Liver (tissue), 9 donors: Measurements from ENCODE around the gene CLN5. TPM values are rescaled to one million over a fixed set of nuclear protein-coding genes. Genes with fewer than 3 reads are reported as not detected.

Experiments
- DNase-seq: peaks from one replicate; pipeline ENCODE4 v3.0.0-alpha.2; 2017; ENCODE audit warnings: low spot score
- H3K27ac ChIP-seq, 2 donors: one replicate each; pipeline ENCODE4 v1.7.0; 2013; ENCODE audit warnings: inconsistent platforms in 2 of 2, low read length in 2 of 2, control low read depth in 1 of 2, low read depth in 1 of 2, mild to moderate bottlenecking in 1 of 2
- H3K27me3 ChIP-seq, 4 donors: one replicate each; pipeline versions ENCODE4 v1.6.1 to v1.7.0; 2013; ENCODE audit warnings: low read length in 3 of 4, inconsistent platforms in 1 of 4, mild to moderate bottlenecking in 1 of 4, moderate library complexity in 1 of 4; ENCODE audit not compliant: control insufficient read depth in 4 of 4, insufficient read depth in 4 of 4
- H3K36me3 ChIP-seq, 4 donors: one replicate each; pipeline versions ENCODE4 v1.6.1 to v1.7.0; 2013; ENCODE audit warnings: low read length in 3 of 4, mild to moderate bottlenecking in 3 of 4, low read depth in 1 of 4, moderate library complexity in 1 of 4; ENCODE audit not compliant: control insufficient read depth in 4 of 4, insufficient read depth in 3 of 4
- H3K4me1 ChIP-seq, 4 donors: one replicate each; pipeline versions ENCODE4 v1.6.1 to v1.7.0; 2013; ENCODE audit warnings: low read length in 3 of 4, mild to moderate bottlenecking in 3 of 4, moderate library complexity in 1 of 4; ENCODE audit not compliant: control insufficient read depth in 4 of 4, insufficient read depth in 4 of 4
- H3K4me3 ChIP-seq, 3 donors: one replicate each; pipeline versions ENCODE4 v1.6.1 to v1.7.0; 2013; ENCODE audit warnings: low read length in 3 of 3, control low read depth in 1 of 3, low read depth in 1 of 3, mild to moderate bottlenecking in 1 of 3
- H3K9ac ChIP-seq, 2 donors: one replicate each; pipeline ENCODE4 v1.7.0; 2013; ENCODE audit warnings: low read length in 2 of 2, mild to moderate bottlenecking in 2 of 2, moderate library complexity in 2 of 2, control low read depth in 1 of 2, low read depth in 1 of 2
- H3K9me3 ChIP-seq, 4 donors: one replicate each; pipeline versions ENCODE4 v1.6.1 to v1.7.0; 2013; ENCODE audit warnings: low read length in 3 of 4; ENCODE audit not compliant: control insufficient read depth in 4 of 4
- EGR1 ChIP-seq, 2 donors: IDR thresholded peaks; 2 replicates each; pipeline ENCODE4 v1.6.1; 2016 to 2018; ENCODE audit warnings: antibody characterized with exemption in 2 of 2, low read depth in 2 of 2
- FOXA1 ChIP-seq: IDR thresholded peaks from 2 replicates; pipeline ENCODE4 v1.6.1; 2016; ENCODE audit warnings: antibody characterized with exemption
- FOXA2 ChIP-seq: IDR thresholded peaks from 2 replicates; pipeline ENCODE4 v1.6.1; 2016; ENCODE audit warnings: antibody characterized with exemption
- GABPA ChIP-seq, 2 donors: IDR thresholded peaks in 1 of 2; conservative IDR thresholded peaks in 1 of 2; 2 replicates each; pipeline ENCODE4 v1.6.1; 2016; ENCODE audit warnings: antibody characterized with exemption in 2 of 2, mild to moderate bottlenecking in 1 of 2, moderate library complexity in 1 of 2
- HNF4A ChIP-seq, 2 donors: conservative IDR thresholded peaks; 2 replicates each; pipeline ENCODE4 v1.6.1; 2016; ENCODE audit warnings: antibody characterized with exemption in 2 of 2, mild to moderate bottlenecking in 2 of 2
- JUND ChIP-seq, 2 donors: IDR thresholded peaks; 2 replicates each; pipeline ENCODE4 v1.6.1; 2016; ENCODE audit warnings: antibody characterized with exemption in 2 of 2
- NR2F2 ChIP-seq: IDR thresholded peaks from 2 replicates; pipeline ENCODE4 v1.6.1; 2016; ENCODE audit warnings: antibody characterized with exemption
- RAD21 ChIP-seq, 2 donors: IDR thresholded peaks; 2 replicates each; pipeline ENCODE4 v1.6.1; 2016; ENCODE audit warnings: antibody characterized with exemption in 2 of 2, mild to moderate bottlenecking in 2 of 2
- RXRA ChIP-seq, 2 donors: IDR thresholded peaks; 2 replicates each; pipeline ENCODE4 v1.6.1; 2017 to 2018; ENCODE audit warnings: antibody characterized with exemption in 2 of 2, mild to moderate bottlenecking in 1 of 2
- SP1 ChIP-seq: IDR thresholded peaks from 2 replicates; pipeline ENCODE4 v1.6.1; 2018; ENCODE audit warnings: antibody characterized with exemption, mild to moderate bottlenecking
- TAF1 ChIP-seq: conservative IDR thresholded peaks from 2 replicates; pipeline ENCODE4 v1.6.1; 2016; ENCODE audit warnings: antibody characterized with exemption, mild to moderate bottlenecking
- YY1 ChIP-seq: IDR thresholded peaks from 2 replicates; pipeline ENCODE4 v1.6.1; 2016; ENCODE audit warnings: antibody characterized with exemption, mild to moderate bottlenecking
- WGBS: extraction: QIAGEN DNeasy Blood & Tissue Kit; methylation state at CpG from one replicate; pipeline ENCODE4 v1.1.7; 2013; 5-methylcytosine and 5-hydroxymethylcytosine counted together
- polyA plus RNA-seq, 2 donors: library from polyadenylated mRNA; stranded (reverse) in 1 of 2; unstranded in 1 of 2; fragments of 200-250 nt in 1 of 2; fragments of >200 nt in 1 of 2; fragmentation: Nextera tagmentation in 1 of 2; extraction: Ambion mirVana in 1 of 2; gene quantifications; one replicate each; pipeline versions ENCODE4 v1.2.1 to v1.2.3, GENCODE V29; 2013 to 2015
- total RNA-seq, 2 donors: library from RNA; depleted of rRNA; stranded (reverse); fragments of >200 nt; gene quantifications; one replicate each; pipeline ENCODE4 v1.2.3, GENCODE V29; 2014
- TF ChIP-seq, protein P1 (sequence below): IDR thresholded peaks from 2 replicates; pipeline ENCODE4 v1.6.1; 2016; ENCODE audit warnings: antibody characterized with exemption
- TF ChIP-seq, protein P2 (sequence below): fragments of 150-350 bp; IDR thresholded peaks from 2 replicates; pipeline ENCODE4 v1.5.1; 2017; ENCODE audit warnings: improper control_type of control experiment, low read depth, low read length; ENCODE audit not compliant: missing input control
- TF ChIP-seq, protein P3 (sequence below): IDR thresholded peaks from 2 replicates; pipeline ENCODE4 v1.6.1; 2016; ENCODE audit warnings: antibody characterized with exemption, mild to moderate bottlenecking
- TF ChIP-seq, protein P4 (sequence below): IDR thresholded peaks from 2 replicates; pipeline ENCODE4 v1.6.1; 2016; ENCODE audit warnings: antibody characterized with exemption
- donor health status: healthy.
- donor health status: healthy.
- donor health status: healthy.
- donor health status: healthy.
- donor health status: healthy.

CLN5 gene
- total and polyA plus RNA-seq, 4 donors, result 11.6 to 18.2 (median 14.8) TPM

DNA sequence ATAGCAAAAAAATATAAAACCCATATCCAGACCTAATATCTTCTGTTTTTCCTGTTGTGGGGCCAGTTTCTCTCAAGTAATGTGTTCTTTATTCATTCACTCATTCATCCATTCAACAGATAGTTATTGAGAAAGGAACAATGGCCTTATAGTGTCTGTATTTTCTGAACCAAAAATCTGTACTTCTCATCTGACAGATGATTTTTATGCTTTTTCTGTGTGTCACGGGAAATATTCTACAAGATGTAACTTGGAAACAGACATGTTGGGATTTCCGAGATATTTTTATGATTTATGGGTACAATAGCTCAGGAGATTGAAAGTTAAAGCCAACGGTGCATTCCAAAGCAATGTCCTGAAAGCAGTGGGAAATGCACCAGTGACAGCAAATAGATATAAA, 37.9 kb upstream of the CLN5 start:
- WGBS, result 69% methylated on average over 3 of the region's 3 CpGs
- no peaks in the 10 kb centered on the region for H3K9me3 ChIP-seq

DNA sequence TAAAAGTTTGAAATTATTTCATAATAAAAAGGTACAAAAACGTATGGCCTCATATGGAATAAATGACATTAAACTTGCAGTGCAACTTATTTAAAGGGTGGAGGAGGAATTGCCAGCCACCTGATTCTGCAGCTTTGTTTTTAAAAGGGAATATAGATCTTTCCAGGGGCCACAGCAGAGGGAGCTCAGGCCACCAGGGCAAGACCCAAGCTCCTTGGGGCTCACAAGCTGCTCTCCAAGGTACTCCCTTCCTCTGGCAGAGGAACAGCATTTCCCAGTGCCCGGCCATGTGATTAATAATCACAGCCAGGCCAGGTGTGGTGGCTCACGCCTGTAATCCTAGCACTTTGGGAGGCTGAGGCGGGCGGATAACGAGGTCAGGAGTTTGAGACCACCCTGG, 37.3 kb upstream of the CLN5 start:
- WGBS, result 83% methylated on average over 6 of the region's 6 CpGs
- TF ChIP-seq, protein P1, sequence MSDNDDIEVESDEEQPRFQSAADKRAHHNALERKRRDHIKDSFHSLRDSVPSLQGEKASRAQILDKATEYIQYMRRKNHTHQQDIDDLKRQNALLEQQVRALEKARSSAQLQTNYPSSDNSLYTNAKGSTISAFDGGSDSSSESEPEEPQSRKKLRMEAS, result no peak
- TF ChIP-seq RXRA (IDR thresholded peaks at IDR 0.05) (no peak), HNF4A (conservative IDR thresholded peaks at IDR 0.05) (no peak), NR2F2 (no peak), EGR1 (IDR thresholded peaks at IDR 0.05; ENCODE audit: low read depth in 2 of 2) (no peak)
- no peaks in the 10 kb centered on the region for H3K4me1 ChIP-seq
- no peak overlapping the region for H3K27ac ChIP-seq
- H3K36me3 ChIP-seq, result no peaks in the 10 kb centered on the region
- H3K9ac ChIP-seq, result no peak overlapping the region
- DNase-seq, result no peak
- H3K27me3 ChIP-seq, result no peaks in the 10 kb centered on the region
- H3K4me3 ChIP-seq, result no peak overlapping the region
- peaks cover 0 to 3% (median 1%) of the 10 kb centered on the region in 4 donors for H3K9me3 ChIP-seq

More for the DNA sequence above, 37.9 kb upstream of the CLN5 start:
- H3K36me3 ChIP-seq, result no peaks in the 10 kb centered on the region
- H3K27me3 ChIP-seq, result no peaks in the 10 kb centered on the region
- no peaks in the 10 kb centered on the region for H3K4me1 ChIP-seq
- TF ChIP-seq GABPA (IDR thresholded peaks at IDR 0.05 in 1 of 2, conservative IDR thresholded peaks at IDR 0.05 in 1 of 2), result no peak
- TF ChIP-seq HNF4A (conservative IDR thresholded peaks at IDR 0.05), result no peak
- TF ChIP-seq RXRA (IDR thresholded peaks at IDR 0.05), result no peak
- TF ChIP-seq YY1, result no peak
- no peak for TF ChIP-seq EGR1 (IDR thresholded peaks at IDR 0.05; ENCODE audit: low read depth in 2 of 2)
- TF ChIP-seq, protein P1, result no peak
- TF ChIP-seq, protein P2, sequence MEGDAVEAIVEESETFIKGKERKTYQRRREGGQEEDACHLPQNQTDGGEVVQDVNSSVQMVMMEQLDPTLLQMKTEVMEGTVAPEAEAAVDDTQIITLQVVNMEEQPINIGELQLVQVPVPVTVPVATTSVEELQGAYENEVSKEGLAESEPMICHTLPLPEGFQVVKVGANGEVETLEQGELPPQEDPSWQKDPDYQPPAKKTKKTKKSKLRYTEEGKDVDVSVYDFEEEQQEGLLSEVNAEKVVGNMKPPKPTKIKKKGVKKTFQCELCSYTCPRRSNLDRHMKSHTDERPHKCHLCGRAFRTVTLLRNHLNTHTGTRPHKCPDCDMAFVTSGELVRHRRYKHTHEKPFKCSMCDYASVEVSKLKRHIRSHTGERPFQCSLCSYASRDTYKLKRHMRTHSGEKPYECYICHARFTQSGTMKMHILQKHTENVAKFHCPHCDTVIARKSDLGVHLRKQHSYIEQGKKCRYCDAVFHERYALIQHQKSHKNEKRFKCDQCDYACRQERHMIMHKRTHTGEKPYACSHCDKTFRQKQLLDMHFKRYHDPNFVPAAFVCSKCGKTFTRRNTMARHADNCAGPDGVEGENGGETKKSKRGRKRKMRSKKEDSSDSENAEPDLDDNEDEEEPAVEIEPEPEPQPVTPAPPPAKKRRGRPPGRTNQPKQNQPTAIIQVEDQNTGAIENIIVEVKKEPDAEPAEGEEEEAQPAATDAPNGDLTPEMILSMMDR, result no peak
- TF ChIP-seq RAD21 (IDR thresholded peaks at IDR 0.05), result no peak
- no peak for TF ChIP-seq NR2F2
- TF ChIP-seq FOXA1, result no peak
- TF ChIP-seq TAF1, result no peak
- TF ChIP-seq, protein P3, sequence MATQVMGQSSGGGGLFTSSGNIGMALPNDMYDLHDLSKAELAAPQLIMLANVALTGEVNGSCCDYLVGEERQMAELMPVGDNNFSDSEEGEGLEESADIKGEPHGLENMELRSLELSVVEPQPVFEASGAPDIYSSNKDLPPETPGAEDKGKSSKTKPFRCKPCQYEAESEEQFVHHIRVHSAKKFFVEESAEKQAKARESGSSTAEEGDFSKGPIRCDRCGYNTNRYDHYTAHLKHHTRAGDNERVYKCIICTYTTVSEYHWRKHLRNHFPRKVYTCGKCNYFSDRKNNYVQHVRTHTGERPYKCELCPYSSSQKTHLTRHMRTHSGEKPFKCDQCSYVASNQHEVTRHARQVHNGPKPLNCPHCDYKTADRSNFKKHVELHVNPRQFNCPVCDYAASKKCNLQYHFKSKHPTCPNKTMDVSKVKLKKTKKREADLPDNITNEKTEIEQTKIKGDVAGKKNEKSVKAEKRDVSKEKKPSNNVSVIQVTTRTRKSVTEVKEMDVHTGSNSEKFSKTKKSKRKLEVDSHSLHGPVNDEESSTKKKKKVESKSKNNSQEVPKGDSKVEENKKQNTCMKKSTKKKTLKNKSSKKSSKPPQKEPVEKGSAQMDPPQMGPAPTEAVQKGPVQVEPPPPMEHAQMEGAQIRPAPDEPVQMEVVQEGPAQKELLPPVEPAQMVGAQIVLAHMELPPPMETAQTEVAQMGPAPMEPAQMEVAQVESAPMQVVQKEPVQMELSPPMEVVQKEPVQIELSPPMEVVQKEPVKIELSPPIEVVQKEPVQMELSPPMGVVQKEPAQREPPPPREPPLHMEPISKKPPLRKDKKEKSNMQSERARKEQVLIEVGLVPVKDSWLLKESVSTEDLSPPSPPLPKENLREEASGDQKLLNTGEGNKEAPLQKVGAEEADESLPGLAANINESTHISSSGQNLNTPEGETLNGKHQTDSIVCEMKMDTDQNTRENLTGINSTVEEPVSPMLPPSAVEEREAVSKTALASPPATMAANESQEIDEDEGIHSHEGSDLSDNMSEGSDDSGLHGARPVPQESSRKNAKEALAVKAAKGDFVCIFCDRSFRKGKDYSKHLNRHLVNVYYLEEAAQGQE, result no peak
- no peak for TF ChIP-seq FOXA2
- no peak for TF ChIP-seq SP1
- no peak for TF ChIP-seq JUND (IDR thresholded peaks at IDR 0.05)
- TF ChIP-seq, protein P4, sequence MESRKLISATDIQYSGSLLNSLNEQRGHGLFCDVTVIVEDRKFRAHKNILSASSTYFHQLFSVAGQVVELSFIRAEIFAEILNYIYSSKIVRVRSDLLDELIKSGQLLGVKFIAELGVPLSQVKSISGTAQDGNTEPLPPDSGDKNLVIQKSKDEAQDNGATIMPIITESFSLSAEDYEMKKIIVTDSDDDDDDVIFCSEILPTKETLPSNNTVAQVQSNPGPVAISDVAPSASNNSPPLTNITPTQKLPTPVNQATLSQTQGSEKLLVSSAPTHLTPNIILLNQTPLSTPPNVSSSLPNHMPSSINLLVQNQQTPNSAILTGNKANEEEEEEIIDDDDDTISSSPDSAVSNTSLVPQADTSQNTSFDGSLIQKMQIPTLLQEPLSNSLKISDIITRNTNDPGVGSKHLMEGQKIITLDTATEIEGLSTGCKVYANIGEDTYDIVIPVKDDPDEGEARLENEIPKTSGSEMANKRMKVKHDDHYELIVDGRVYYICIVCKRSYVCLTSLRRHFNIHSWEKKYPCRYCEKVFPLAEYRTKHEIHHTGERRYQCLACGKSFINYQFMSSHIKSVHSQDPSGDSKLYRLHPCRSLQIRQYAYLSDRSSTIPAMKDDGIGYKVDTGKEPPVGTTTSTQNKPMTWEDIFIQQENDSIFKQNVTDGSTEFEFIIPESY, result no peak
- H3K9ac ChIP-seq, result no peak overlapping the region
- H3K27ac ChIP-seq, result no peak overlapping the region
- no peak overlapping the region for H3K4me3 ChIP-seq
- no peak for DNase-seq
